H1 (cell line): ENCODE measurements around the gene BORCS8. TPM values are rescaled to one million over a fixed set of nuclear protein-coding genes. Genes with fewer than 3 reads are reported as not detected.

Experiments
- ATF3 ChIP-seq: IDR thresholded peaks from 2 replicates; pipeline ENCODE4 v1.6.1; 2011; ENCODE audit warnings: low read depth, mild to moderate bottlenecking, low read length; ENCODE audit not compliant: insufficient read depth
- EGR1 ChIP-seq: IDR thresholded peaks from 2 replicates; pipeline ENCODE4 v1.6.1; 2011; ENCODE audit warnings: low read depth, low read length, borderline replicate concordance
- GABPA ChIP-seq: IDR thresholded peaks from 2 replicates; pipeline ENCODE4 v1.6.1; 2011; ENCODE audit warnings: mild to moderate bottlenecking, low read length, moderate library complexity, borderline replicate concordance; ENCODE audit not compliant: insufficient read depth
- HDAC2 ChIP-seq, 2 experiments: fragments of 300-600 bp in 1 of 2; sonication (generic) in 1 of 2; IDR thresholded peaks; 2 replicates each; pipeline ENCODE4 v1.6.1; 2011 to 2012; ENCODE audit warnings: low read depth in 2 of 2, low read length in 2 of 2, mild to moderate bottlenecking in 2 of 2, moderate library complexity in 2 of 2, borderline replicate concordance in 1 of 2, inconsistent platforms in 1 of 2
- HDAC6 ChIP-seq: IDR thresholded peaks from one replicate; pipeline ENCODE4 v1.7.1; 2012; ENCODE audit warnings: low read depth, mild to moderate bottlenecking, inconsistent platforms, low read length, moderate library complexity
- KDM4A ChIP-seq: IDR thresholded peaks from one replicate; pipeline ENCODE4 v1.7.1; 2012; ENCODE audit warnings: low read depth, mild to moderate bottlenecking, moderate library complexity, low read length, inconsistent platforms; ENCODE audit not compliant: severe bottlenecking
- KDM5A ChIP-seq: fragments of 200-600 bp; IDR thresholded peaks from 2 replicates; pipeline ENCODE4 v1.7.1; 2012; ENCODE audit warnings: mild to moderate bottlenecking, low read length, inconsistent platforms, mixed read lengths
- MAFK ChIP-seq: IDR thresholded peaks from 2 replicates; pipeline ENCODE4 v1.6.1; 2012; ENCODE audit warnings: low read depth, mild to moderate bottlenecking, improper control_type of control experiment, low read length
- POLR2A ChIP-seq, 2 experiments: IDR thresholded peaks; 1 replicate in 1 of 2; 2 replicates in 1 of 2; pipeline ENCODE4 v1.6.1; 2011; ENCODE audit warnings: low read depth in 2 of 2, low read length in 2 of 2, mild to moderate bottlenecking in 2 of 2; ENCODE audit errors: control extremely low read depth in 1 of 2
- RNF2 ChIP-seq: fragments of 200-900, 300-1000 bp; sonication (generic); IDR thresholded peaks from 2 replicates; pipeline ENCODE4 v1.7.1; 2016; ENCODE audit warnings: borderline replicate concordance, low read depth, mild to moderate bottlenecking, antibody characterized with exemption, low read length; ENCODE audit not compliant: poor library complexity, severe bottlenecking; ENCODE audit errors: missing control alignments
- RXRA ChIP-seq: IDR thresholded peaks from 2 replicates; pipeline ENCODE4 v1.6.1; 2011; ENCODE audit warnings: low read depth, mild to moderate bottlenecking, low read length, moderate library complexity; ENCODE audit not compliant: insufficient read depth
- TAF1 ChIP-seq: IDR thresholded peaks from 2 replicates; pipeline ENCODE4 v1.6.1; 2011; ENCODE audit warnings: mild to moderate bottlenecking, low read depth, low read length
- TAF7 ChIP-seq: optimal IDR thresholded peaks from 2 replicates; pipeline ENCODE3; 2011; ENCODE audit warnings: low read depth, mild to moderate bottlenecking, inconsistent platforms, low read length, moderate library complexity, borderline replicate concordance
- TCF12 ChIP-seq: IDR thresholded peaks from 2 replicates; pipeline ENCODE4 v1.6.1; 2011; ENCODE audit warnings: low read depth, mild to moderate bottlenecking, low read length
- TEAD4 ChIP-seq: IDR thresholded peaks from 2 replicates; pipeline ENCODE4 v1.6.1; 2012; ENCODE audit warnings: low read depth, low read length, inconsistent platforms, mixed read lengths
- YY1 ChIP-seq: IDR thresholded peaks from 2 replicates; pipeline ENCODE4 v1.6.1; 2011; ENCODE audit warnings: low read depth, mild to moderate bottlenecking, low read length
- polyA plus RNA-seq, 7 experiments: library from polyadenylated mRNA; depleted of rRNA in 3 of 7; stranded (reverse) in 5 of 7; unstranded in 2 of 7; fragments of >200 nt in 5 of 7; fragments of 200-250 nt in 2 of 7; gene quantifications; 1 replicate in 5 of 7; 2 replicates in 1 of 7; 4 replicates in 1 of 7; pipeline versions ENCODE4 v1.2.1 to v1.2.3, GENCODE V29; 2011 to 2013; ENCODE audit warnings: missing spikeins in 2 of 7, mixed read lengths in 2 of 7
- total RNA-seq: library from RNA; stranded (reverse); fragmentation: NEBNext Ultra II Directional; extraction: Animal tissue kit (Norgen Biotek cat#: 25700); gene quantifications from 2 replicates; pipeline ENCODE4 v1.2.1, GENCODE V29; 2021
- TF ChIP-seq, protein P1 (sequence below), 3 experiments: IDR thresholded peaks; 1 replicate in 2 of 3; 2 replicates in 1 of 3; pipeline versions ENCODE4 v1.5.1 to v1.6.1; 2011; ENCODE audit warnings: low read length in 3 of 3, mild to moderate bottlenecking in 3 of 3, inconsistent platforms in 2 of 3, low read depth in 1 of 3, moderate library complexity in 1 of 3; ENCODE audit not compliant: insufficient read depth in 1 of 3; ENCODE audit errors: control extremely low read depth in 1 of 3
- TF ChIP-seq, protein P2 (sequence below): IDR thresholded peaks from 2 replicates; pipeline ENCODE4 v1.6.1; 2012; ENCODE audit warnings: inconsistent platforms

Gene BORCS8
- total and polyA plus RNA-seq, 2 of the 8 experiments (the other 6 are each of a cell fraction or from before 2014, with no cell fraction given), result 15.0 to 15.9 TPM

GRCh38 chr19:19185853-19186740 lies 5.9 kb downstream of the BORCS8 start (continued):
- no peak for TF ChIP-seq ATF3
- TF ChIP-seq TAF1, result no peak
- TF ChIP-seq YY1, result peak; percentile 68
- TF ChIP-seq MAFK, result no peak
- TF ChIP-seq, protein P1, sequence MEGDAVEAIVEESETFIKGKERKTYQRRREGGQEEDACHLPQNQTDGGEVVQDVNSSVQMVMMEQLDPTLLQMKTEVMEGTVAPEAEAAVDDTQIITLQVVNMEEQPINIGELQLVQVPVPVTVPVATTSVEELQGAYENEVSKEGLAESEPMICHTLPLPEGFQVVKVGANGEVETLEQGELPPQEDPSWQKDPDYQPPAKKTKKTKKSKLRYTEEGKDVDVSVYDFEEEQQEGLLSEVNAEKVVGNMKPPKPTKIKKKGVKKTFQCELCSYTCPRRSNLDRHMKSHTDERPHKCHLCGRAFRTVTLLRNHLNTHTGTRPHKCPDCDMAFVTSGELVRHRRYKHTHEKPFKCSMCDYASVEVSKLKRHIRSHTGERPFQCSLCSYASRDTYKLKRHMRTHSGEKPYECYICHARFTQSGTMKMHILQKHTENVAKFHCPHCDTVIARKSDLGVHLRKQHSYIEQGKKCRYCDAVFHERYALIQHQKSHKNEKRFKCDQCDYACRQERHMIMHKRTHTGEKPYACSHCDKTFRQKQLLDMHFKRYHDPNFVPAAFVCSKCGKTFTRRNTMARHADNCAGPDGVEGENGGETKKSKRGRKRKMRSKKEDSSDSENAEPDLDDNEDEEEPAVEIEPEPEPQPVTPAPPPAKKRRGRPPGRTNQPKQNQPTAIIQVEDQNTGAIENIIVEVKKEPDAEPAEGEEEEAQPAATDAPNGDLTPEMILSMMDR (IDR thresholded peaks at IDR 0.05; ENCODE audit: control extremely low read depth in 1 of 3, insufficient read depth in 1 of 3, low read depth in 1 of 3, low read length in 3 of 3), result peak; percentile 97 to 98 (median 98)
- no peak for TF ChIP-seq KDM5A
- no peak for TF ChIP-seq KDM4A
- peak; percentile 99 for TF ChIP-seq TEAD4
- no peak for TF ChIP-seq POLR2A (IDR thresholded peaks at IDR 0.05; ENCODE audit: control extremely low read depth in 1 of 2, low read depth in 2 of 2, low read length in 2 of 2)
- TF ChIP-seq EGR1, result no peak
- TF ChIP-seq HDAC6, result no peak
- no peak for TF ChIP-seq RXRA
- TF ChIP-seq GABPA, result peak; percentile 54; the same call in 1 of the 2 replicates
- TF ChIP-seq, protein P2, sequence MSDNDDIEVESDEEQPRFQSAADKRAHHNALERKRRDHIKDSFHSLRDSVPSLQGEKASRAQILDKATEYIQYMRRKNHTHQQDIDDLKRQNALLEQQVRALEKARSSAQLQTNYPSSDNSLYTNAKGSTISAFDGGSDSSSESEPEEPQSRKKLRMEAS, result peak; percentile 44; the same call in 1 of the 2 replicates
- TF ChIP-seq TAF7, result no peak
- TF ChIP-seq HDAC2 (IDR thresholded peaks at IDR 0.05; ENCODE audit: borderline replicate concordance in 1 of 2, low read depth in 2 of 2, low read length in 2 of 2), result no peak
- peak; percentile 71; the same call in 1 of the 2 replicates for TF ChIP-seq TCF12
- no peak for TF ChIP-seq RNF2
